ENCODE measurements around the gene ITGA6.
A peak's percentile ranks its signal among the peaks of the same experiment; 100 is the strongest.

Gene ITGA6

DNA sequence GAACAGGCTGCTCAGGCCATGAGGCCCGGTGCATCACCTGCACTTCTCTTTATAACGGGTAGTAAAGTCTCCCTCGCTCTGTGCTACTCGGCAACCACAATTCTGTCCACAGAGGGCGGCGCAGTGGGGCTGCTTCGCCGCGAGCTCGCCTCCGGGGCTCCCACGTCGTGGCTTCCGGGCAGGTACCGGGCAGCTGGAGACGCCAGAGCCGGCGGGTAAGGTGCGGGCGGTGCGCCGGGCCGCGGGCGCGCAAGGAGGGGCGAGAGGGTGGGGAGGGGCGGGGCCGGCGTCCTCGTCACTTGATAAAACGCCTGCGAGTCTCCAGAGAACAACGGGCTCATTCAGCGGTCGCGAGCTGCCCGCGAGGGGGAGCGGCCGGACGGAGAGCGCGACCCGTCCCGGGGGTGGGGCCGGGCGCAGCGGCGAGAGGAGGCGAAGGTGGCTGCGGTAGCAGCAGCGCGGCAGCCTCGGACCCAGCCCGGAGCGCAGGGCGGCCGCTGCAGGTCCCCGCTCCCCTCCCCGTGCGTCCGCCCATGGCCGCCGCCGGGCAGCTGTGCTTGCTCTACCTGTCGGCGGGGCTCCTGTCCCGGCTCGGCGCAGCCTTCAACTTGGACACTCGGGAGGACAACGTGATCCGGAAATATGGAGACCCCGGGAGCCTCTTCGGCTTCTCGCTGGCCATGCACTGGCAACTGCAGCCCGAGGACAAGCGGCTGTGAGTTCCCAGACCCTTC lies at the start of gene ITGA6:
Gene ITGA6 (plus strand): TSS at position 331 of the 734 bp plus-strand sequence.
- H3K36me3 ChIP-seq (ENCODE audit: insufficient read depth, low read length) = no peaks in the 10 kb centered on the region
- no peaks in the 10 kb centered on the region for H3K79me2 ChIP-seq (ENCODE audit: control insufficient read depth, insufficient read depth, low read length, unreplicated experiment)
- no peak within 1 kb of the TSS for H3K27ac ChIP-seq (ENCODE audit: low read depth, low read length)
- no peaks in the 10 kb centered on the region for H3K4me1 ChIP-seq (ENCODE audit: control insufficient read depth, insufficient read depth, low read length, unreplicated experiment)
- peak within 1 kb of the TSS; percentile 83 for H3K4me3 ChIP-seq (ENCODE audit: low read depth, low read length)
- H2AFZ ChIP-seq (ENCODE audit: low read length, unreplicated experiment) = peak within 1 kb of the TSS; percentile 87
- peaks cover 17% of the 10 kb centered on the region for H3K27me3 ChIP-seq (ENCODE audit: insufficient read depth, low read length)

DNA sequence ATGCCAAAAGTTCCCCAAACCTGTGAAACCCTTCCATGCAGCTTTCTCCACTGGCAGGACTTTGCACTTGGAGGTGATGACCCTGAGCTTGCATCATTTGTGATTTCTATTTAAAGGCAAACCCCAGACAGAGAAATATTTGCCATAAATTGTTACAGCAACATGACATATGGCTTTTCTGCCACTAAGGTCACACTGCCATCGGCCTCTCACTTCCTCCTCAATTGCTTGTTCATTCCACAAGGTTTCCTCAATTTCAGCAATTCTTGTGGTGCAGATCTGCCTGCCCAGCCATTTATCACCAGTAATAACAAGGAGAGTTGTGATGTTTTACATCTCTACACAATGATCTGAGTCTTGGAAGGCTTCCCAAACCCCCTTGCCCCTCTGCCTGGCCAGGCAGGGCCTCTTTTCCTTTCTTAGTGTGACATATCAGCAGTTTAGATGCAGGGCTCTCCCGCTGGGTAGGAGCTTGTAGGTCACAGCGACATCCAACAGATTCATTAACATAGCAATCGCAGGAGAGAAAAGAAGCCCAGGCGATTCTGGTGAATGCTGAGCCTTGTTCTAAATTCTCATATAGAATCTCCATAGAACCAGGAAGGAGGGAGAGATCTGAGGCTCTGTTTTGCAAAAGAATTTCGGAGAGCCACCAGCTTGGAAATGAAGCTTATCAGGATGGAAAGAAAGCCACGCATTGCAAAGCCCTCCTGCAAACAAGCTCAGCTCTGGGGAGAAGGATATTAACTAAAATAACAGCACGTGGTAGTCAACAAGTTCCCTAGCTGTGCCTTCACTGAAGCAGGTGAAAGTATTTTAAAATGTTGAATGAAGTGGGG lies 46.7 kb upstream of the ITGA6 start:
- Histone ChIP-seq H3K4me1 (ENCODE audit: control insufficient read depth, insufficient read depth, low read length, unreplicated experiment) (no peaks in the 10 kb centered on the region), H3K27me3 (ENCODE audit: insufficient read depth, low read length) (no peaks in the 10 kb centered on the region), H3K4me3 (ENCODE audit: low read depth, low read length) (no peak overlapping the region), H3K27ac (ENCODE audit: low read depth, low read length) (no peak overlapping the region), H2AFZ (ENCODE audit: low read length, unreplicated experiment) (no peak overlapping the region), H3K79me2 (ENCODE audit: control insufficient read depth, insufficient read depth, low read length, unreplicated experiment) (no peaks in the 10 kb centered on the region), H3K36me3 (ENCODE audit: insufficient read depth, low read length) (no peaks in the 10 kb centered on the region)

DNA sequence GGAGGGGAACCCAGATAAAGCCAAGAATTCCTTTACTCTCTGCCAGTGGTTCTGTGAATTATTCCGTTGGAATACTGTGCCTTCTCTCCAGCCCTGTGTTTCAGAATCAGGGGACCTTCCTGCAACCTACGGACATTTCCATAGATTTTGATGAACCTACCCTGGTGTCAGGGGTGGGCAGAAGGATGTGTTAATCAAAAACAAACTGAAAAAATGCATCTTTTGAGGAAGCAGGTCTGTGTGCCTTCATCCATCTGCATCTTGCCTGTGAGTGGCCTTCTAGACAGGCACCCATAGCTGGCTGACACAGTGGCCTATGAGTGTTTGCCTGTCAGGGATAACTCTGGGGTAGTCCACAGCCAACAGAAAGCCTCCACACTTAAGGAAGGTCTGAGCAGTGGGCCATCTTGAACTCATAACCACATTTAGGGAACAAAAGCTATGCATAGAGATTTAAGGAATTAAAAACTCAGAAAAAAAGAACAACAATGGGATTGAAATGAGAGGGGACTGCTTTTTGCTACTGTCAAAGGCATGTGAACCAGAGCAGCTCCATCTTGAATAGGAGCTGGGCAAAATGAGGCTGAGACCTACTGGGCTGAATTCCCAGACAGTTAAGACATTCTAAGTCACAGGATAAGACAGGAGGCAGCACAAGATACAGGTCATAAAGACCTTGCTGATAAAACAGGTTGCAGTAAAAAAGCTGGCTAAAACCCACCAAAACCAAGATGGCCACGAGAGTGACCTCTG lies 45.9 kb upstream of the ITGA6 start:
- no peak overlapping the region for H2AFZ ChIP-seq (ENCODE audit: low read length, unreplicated experiment)
- H3K27ac ChIP-seq (ENCODE audit: low read depth, low read length) = no peak overlapping the region
- no peaks in the 10 kb centered on the region for H3K27me3 ChIP-seq (ENCODE audit: insufficient read depth, low read length)
- H3K79me2 ChIP-seq (ENCODE audit: control insufficient read depth, insufficient read depth, low read length, unreplicated experiment) = no peaks in the 10 kb centered on the region
- no peaks in the 10 kb centered on the region for H3K4me1 ChIP-seq (ENCODE audit: control insufficient read depth, insufficient read depth, low read length, unreplicated experiment)
- H3K36me3 ChIP-seq (ENCODE audit: insufficient read depth, low read length) = no peaks in the 10 kb centered on the region
- no peak overlapping the region for H3K4me3 ChIP-seq (ENCODE audit: low read depth, low read length)

DNA sequence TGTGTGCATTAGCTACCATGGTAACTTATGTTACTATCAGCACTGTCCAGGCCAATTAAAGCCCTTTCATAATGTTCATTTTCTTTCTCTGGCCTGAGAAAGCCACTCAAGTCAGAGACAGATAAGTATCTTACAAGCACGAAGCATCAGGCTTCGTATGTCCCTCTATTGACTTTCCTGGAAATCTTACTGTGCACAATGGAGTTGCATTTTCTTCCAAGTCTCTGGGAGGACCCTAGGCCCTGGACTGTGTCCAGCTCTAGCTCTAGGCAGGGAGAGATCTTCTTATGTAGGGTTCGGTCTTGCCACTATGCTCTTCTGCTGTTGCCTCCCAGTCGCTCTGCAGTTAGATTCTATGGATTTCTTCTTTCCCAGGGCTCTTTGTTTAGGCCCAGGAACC lies 40.0 kb upstream of the ITGA6 start:
- Histone ChIP-seq H3K4me3 (ENCODE audit: low read depth, low read length) (no peak overlapping the region), H3K36me3 (ENCODE audit: insufficient read depth, low read length) (no peaks in the 10 kb centered on the region), H2AFZ (ENCODE audit: low read length, unreplicated experiment) (no peak overlapping the region), H3K79me2 (ENCODE audit: control insufficient read depth, insufficient read depth, low read length, unreplicated experiment) (no peaks in the 10 kb centered on the region), H3K4me1 (ENCODE audit: control insufficient read depth, insufficient read depth, low read length, unreplicated experiment) (no peaks in the 10 kb centered on the region), H3K27ac (ENCODE audit: low read depth, low read length) (no peak overlapping the region), H3K27me3 (ENCODE audit: insufficient read depth, low read length) (no peaks in the 10 kb centered on the region)

DNA sequence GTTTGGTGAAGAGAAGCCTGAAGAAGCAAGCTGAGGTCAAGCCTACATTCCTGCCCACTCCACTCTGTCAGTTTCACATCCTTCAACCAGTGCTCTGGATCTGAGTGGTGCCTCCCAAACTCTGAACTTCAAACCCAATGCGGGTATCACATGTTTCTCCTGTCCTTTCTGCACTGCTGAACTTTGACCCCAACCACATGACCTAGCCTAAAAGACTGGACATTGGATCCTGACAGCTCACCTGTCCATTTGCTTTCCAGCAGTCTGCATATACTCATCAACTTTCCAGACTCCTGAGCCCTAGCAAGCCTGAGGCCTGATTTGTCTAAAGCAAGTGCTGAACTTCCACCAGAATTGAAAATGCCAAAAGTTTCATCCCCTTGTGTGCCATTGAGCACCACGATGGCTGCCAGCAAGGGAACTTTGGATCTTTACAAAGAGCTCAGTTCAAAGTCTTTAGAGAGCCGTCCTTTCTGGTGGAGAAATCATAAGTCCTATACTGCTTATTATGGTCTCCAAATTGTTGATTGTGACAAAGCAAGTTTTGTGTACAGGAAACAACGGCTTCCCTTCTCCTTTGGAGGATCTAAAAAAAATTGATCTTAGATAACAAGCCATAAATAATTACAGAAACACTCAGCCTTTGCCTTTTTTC lies 37.6 kb upstream of the ITGA6 start:
- Histone ChIP-seq H3K27ac (ENCODE audit: low read depth, low read length) (no peak overlapping the region), H2AFZ (ENCODE audit: low read length, unreplicated experiment) (no peak overlapping the region), H3K36me3 (ENCODE audit: insufficient read depth, low read length) (no peaks in the 10 kb centered on the region), H3K79me2 (ENCODE audit: control insufficient read depth, insufficient read depth, low read length, unreplicated experiment) (no peaks in the 10 kb centered on the region), H3K4me3 (ENCODE audit: low read depth, low read length) (no peak overlapping the region), H3K27me3 (ENCODE audit: insufficient read depth, low read length) (no peaks in the 10 kb centered on the region), H3K4me1 (ENCODE audit: control insufficient read depth, insufficient read depth, low read length, unreplicated experiment) (no peaks in the 10 kb centered on the region)

DNA sequence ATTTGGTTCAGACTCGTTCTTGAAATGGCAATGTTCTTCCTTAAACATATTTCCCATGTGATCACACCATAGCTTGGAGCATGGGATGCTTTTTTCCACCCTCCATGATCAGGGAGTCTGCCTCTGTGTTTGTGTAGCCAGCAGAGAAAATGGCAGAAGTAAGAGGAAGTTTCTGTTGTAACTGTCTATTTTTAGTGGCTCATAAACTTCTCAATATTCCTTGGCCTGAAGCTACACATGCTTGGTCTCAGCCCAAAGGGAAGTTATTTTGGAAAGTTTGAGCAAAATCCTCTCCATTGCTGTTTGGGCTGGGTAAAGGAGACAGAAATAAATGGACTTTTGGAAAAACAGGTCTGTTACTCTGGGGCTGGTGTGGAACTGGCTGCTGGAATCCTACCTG lies 33.4 kb upstream of the ITGA6 start:
- Histone ChIP-seq H3K4me3 (ENCODE audit: low read depth, low read length) (no peak overlapping the region), H3K79me2 (ENCODE audit: control insufficient read depth, insufficient read depth, low read length, unreplicated experiment) (no peaks in the 10 kb centered on the region), H2AFZ (ENCODE audit: low read length, unreplicated experiment) (no peak overlapping the region), H3K36me3 (ENCODE audit: insufficient read depth, low read length) (no peaks in the 10 kb centered on the region), H3K27ac (ENCODE audit: low read depth, low read length) (no peak overlapping the region), H3K4me1 (ENCODE audit: control insufficient read depth, insufficient read depth, low read length, unreplicated experiment) (no peaks in the 10 kb centered on the region), H3K27me3 (ENCODE audit: insufficient read depth, low read length) (peaks cover 19% of the 10 kb centered on the region)

DNA sequence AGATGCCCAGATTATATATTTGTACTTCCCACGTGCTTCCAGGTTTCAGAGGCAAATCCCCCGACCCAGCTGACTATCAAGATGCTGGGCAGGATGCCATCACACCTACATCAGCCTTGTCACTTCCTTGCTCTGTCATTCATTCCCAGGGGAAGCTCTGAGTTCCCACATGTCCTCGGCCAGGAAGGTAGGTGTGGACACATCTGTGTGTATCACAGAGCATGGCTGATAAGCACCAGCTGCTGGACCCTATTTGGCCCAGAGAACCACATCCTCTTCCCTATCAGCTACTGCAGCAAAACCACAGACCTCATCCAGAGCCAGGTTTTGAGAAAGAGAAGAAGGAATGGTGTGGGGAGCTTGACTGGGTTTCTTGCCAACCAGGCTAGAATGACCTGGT lies 31.9 kb upstream of the ITGA6 start:
- H3K4me1 ChIP-seq (ENCODE audit: control insufficient read depth, insufficient read depth, low read length, unreplicated experiment) = no peaks in the 10 kb centered on the region
- H3K27me3 ChIP-seq (ENCODE audit: insufficient read depth, low read length) = peaks cover 19% of the 10 kb centered on the region
- no peak overlapping the region for H3K27ac ChIP-seq (ENCODE audit: low read depth, low read length)
- no peak overlapping the region for H2AFZ ChIP-seq (ENCODE audit: low read length, unreplicated experiment)
- no peaks in the 10 kb centered on the region for H3K36me3 ChIP-seq (ENCODE audit: insufficient read depth, low read length)
- no peaks in the 10 kb centered on the region for H3K79me2 ChIP-seq (ENCODE audit: control insufficient read depth, insufficient read depth, low read length, unreplicated experiment)
- H3K4me3 ChIP-seq (ENCODE audit: low read depth, low read length) = no peak overlapping the region

DNA sequence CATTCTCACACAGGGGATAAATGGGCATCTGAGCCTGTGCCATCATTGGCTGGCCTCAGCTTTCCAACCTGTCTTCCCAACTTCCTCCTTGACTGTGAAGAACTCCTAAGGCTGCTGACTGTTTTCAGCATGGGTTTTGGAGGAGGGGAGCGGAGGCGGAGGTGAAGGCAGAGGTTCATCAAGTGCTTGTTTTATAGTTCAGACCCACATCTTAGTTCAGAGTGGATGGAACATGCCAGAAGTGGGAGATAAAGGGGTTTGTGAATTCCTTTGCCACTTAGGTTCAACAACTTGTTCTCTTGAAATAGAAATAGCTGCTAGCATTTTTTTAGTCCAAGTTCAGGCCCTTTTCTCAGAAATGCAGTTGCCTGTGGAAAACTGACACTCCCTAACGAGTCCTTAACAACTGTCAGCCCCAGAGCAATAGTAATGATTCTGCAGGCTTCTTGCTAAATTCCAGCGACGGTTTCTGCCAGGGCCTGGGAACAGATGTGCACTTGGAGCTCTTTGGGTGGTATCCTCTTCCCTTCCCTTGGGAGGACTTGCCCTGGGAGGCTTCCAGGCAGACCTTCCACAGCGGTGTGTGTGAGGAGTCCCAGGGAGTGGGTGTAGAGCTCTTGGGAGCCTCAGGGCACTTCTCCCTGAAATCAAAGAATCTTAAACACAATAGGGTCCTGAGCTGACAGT lies 30.1 kb upstream of the ITGA6 start:
- no peaks in the 10 kb centered on the region for H3K4me1 ChIP-seq (ENCODE audit: control insufficient read depth, insufficient read depth, low read length, unreplicated experiment)
- no peak overlapping the region for H3K27ac ChIP-seq (ENCODE audit: low read depth, low read length)
- no peak overlapping the region for H2AFZ ChIP-seq (ENCODE audit: low read length, unreplicated experiment)
- no peaks in the 10 kb centered on the region for H3K36me3 ChIP-seq (ENCODE audit: insufficient read depth, low read length)
- no peaks in the 10 kb centered on the region for H3K79me2 ChIP-seq (ENCODE audit: control insufficient read depth, insufficient read depth, low read length, unreplicated experiment)
- H3K4me3 ChIP-seq (ENCODE audit: low read depth, low read length) = no peak overlapping the region
- H3K27me3 ChIP-seq (ENCODE audit: insufficient read depth, low read length) = peaks cover 19% of the 10 kb centered on the region

DNA sequence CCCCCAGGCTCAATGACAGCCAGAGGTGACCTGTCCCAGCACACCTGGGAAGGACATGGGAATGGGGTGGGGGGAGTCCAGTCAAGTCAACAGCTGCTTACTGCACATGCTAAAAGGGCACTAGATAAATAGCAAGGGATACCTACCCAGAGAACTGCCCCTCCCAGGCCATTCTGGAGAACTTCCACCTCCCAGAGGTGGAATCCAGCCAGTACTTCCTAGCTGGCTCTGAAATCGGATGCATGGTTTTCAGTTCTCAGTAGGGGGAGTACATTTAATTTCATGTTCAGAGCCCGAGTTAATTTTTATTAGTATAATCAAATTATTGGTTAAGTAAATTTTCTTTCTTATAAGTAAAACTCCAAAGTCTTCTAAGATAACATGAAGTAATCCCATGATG lies 28.9 kb upstream of the ITGA6 start:
- H2AFZ ChIP-seq (ENCODE audit: low read length, unreplicated experiment) = no peak overlapping the region
- no peaks in the 10 kb centered on the region for H3K36me3 ChIP-seq (ENCODE audit: insufficient read depth, low read length)
- H3K4me1 ChIP-seq (ENCODE audit: control insufficient read depth, insufficient read depth, low read length, unreplicated experiment) = no peaks in the 10 kb centered on the region
- no peaks in the 10 kb centered on the region for H3K79me2 ChIP-seq (ENCODE audit: control insufficient read depth, insufficient read depth, low read length, unreplicated experiment)
- no peak overlapping the region for H3K4me3 ChIP-seq (ENCODE audit: low read depth, low read length)
- peaks cover 19% of the 10 kb centered on the region for H3K27me3 ChIP-seq (ENCODE audit: insufficient read depth, low read length)
- H3K27ac ChIP-seq (ENCODE audit: low read depth, low read length) = no peak overlapping the region

DNA sequence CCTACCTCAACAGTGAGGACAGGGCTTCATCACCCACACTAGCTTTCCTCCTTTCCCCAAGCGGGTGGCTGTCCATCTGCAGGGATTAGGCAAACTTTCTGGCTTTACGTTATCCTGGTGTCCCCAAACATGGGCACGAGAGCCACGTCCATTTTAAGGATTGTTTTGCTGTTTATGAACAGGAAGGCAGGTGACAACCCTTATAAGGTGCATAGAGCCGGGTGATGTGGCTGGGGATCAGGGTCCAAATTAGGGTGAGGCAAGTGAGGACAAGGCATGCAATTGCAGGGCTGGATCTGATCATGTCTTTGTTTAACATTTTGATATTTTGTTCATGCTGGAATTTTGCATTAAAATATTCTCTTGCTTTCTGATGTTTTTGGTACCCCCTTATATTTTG lies 27.6 kb upstream of the ITGA6 start:
- H3K4me3 ChIP-seq (ENCODE audit: low read depth, low read length) = no peak overlapping the region
- H3K36me3 ChIP-seq (ENCODE audit: insufficient read depth, low read length) = no peaks in the 10 kb centered on the region
- H2AFZ ChIP-seq (ENCODE audit: low read length, unreplicated experiment) = no peak overlapping the region
- H3K27me3 ChIP-seq (ENCODE audit: insufficient read depth, low read length) = peaks cover 19% of the 10 kb centered on the region
- peaks cover 4% of the 10 kb centered on the region for H3K4me1 ChIP-seq (ENCODE audit: control insufficient read depth, insufficient read depth, low read length, unreplicated experiment)
- H3K79me2 ChIP-seq (ENCODE audit: control insufficient read depth, insufficient read depth, low read length, unreplicated experiment) = no peaks in the 10 kb centered on the region
- no peak overlapping the region for H3K27ac ChIP-seq (ENCODE audit: low read depth, low read length)

All from ACC112 (cell line).